Anterior cingulate cortex (tissue), 58 donors: ENCODE data around the gene TXNRD2.

Experiments
- DNase-seq, 58 donors: peaks; one replicate each; lab custom pipeline; 2025; lab: John Stamatoyannopoulos, UW

Gene TXNRD2

DNA sequence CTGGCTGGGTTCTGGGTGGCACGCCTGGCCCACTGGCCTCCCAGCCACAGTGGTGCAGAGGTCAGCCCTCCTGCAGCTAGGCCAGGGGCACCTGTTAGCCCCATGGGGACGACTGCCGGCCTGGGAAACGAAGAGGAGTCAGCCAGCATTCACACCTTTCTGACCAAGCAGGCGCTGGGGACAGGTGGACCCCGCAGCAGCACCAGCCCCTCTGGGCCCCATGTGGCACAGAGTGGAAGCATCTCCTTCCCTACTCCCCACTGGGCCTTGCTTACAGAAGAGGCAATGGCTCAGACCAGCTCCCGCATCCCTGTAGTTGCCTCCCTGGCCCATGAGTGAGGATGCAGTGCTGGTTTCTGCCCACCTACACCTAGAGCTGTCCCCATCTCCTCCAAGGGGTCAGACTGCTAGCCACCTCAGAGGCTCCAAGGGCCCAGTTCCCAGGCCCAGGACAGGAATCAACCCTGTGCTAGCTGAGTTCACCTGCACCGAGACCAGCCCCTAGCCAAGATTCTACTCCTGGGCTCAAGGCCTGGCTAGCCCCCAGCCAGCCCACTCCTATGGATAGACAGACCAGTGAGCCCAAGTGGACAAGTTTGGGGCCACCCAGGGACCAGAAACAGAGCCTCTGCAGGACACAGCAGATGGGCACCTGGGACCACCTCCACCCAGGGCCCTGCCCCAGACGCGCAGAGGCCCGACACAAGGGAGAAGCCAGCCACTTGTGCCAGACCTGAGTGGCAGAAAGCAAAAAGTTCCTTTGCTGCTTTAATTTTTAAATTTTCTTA lies 27.7 kb upstream of the TXNRD2 start:
- no peak for DNase-seq

DNA sequence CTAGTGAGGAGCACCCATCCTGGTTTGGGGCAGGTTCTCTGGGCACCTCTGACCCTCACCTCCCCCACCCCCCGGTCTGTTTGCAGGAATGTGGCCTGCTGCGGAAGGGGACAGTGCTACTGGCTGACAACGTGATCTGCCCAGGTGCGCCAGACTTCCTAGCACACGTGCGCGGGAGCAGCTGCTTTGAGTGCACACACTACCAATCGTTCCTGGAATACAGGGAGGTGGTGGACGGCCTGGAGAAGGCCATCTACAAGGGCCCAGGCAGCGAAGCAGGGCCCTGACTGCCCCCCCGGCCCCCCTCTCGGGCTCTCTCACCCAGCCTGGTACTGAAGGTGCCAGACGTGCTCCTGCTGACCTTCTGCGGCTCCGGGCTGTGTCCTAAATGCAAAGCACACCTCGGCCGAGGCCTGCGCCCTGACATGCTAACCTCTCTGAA lies 26.9 kb upstream of the TXNRD2 start:
- no peak for DNase-seq

DNA sequence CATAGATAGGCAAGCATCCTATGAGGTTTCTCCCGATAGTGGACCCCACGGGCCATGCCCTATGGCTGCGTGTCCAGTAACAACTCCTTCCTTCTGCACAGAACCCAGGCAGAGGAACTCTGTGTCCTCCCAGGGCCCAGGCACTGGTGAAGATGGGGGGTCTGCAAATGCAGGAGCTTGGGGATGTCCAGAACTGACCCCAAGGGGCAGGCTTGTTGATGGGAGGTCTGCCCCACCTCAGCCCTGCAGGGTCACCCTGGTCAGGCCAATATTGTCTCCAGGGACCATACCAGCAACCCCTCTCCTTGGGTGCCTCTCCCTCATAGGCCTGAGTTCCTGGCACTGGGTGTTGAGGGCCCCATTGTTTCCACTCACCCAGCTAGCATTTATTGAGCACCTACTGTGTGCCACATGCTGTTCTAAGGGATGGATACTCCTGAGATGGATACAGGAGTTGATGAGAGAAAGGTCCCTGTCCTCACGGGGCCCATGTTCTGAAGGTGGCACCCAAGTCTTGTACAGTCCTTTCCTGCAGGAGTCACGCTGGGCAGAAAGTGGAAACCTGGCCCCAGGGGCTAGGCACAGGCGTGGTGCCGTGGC lies 26.3 kb upstream of the TXNRD2 start:
- DNase-seq = no peak

DNA sequence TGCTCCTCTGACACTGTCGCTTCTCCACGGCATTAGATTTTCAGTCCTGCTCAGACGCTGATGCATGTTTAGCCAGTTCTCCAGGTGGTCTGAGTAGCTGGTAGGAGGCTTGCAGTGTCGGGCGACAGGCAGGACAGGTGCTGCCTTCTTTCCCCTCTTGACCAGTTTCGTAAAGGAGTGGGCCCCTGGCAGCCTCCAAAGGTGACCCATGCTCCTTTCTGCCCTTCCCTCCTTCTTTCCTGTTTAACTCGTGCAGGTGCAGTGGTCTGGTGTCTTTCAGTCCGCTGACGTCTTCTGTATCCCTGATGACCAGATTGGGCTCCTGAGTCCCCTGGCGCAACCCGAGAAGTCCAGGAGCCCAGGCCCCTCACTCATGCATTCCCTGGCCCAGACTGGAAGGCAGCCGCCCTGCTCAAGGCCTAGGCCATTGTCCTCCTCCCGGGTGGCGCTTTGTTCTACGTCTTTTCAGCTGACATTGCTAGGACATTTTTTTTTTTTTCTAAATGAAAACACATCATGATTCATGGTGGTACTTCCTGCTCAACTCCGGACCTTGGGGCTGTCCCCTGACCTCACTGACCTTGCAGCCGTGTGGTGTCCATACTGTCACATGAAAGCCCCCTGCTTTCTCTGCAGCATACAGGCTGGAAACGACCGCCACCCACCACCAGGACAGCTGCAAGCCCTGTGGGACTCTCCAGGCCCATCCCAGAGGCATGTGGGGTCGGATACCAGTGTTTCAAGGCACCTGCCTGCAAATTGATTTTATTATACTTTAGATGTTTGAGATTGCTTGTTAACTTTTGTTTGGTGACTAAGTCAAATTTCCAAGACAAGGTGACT lies 25.5 kb upstream of the TXNRD2 start:
- DNase-seq = no peak

DNA sequence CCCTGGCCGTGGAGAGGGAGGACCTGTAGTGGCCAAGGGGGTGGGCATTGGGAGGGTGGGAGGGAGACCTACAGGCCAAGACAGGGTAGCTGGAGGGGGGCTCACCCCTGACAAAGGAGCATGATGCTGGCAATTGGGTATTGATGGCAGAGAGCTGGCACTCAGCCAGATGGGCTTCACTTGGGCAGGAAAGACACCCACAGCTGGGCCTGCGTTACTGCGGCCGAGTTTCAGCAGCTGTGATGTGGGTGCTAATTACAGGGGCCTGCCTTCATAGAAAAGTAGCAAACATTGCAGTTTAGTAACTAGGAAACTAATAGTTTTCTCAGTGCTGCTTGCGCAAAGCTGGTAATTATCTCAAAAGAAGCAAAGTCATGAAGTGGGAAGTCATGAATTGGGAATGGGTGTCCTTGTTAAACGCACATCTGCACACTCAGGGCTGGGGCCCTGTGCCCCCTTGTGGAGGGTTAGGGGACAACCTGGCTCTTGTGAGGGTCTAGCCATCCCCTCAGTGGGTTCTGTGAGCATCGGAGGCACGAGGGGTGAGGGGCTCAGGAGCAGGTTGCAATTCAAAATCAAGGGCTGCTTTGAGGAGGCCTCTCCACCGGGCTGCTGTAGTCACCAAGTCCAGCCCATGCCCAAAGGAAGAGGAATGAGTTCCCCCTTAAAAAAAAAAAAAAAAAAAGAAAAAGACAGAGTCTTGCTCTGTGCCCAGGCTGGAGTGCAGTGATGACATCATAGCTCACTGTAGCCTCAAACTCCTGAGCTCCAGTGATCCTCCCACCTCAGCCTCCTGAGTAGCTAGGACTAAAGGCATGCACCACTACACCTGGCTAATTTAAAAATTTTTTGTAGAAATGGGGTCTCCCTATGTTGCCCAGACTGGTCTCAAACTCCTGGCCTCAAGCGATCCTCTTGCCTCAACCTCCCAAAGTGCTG lies 24.4 kb upstream of the TXNRD2 start:
- peak in 21 of 58 donors; percentile 16 to 72 (median 38) for DNase-seq

DNA sequence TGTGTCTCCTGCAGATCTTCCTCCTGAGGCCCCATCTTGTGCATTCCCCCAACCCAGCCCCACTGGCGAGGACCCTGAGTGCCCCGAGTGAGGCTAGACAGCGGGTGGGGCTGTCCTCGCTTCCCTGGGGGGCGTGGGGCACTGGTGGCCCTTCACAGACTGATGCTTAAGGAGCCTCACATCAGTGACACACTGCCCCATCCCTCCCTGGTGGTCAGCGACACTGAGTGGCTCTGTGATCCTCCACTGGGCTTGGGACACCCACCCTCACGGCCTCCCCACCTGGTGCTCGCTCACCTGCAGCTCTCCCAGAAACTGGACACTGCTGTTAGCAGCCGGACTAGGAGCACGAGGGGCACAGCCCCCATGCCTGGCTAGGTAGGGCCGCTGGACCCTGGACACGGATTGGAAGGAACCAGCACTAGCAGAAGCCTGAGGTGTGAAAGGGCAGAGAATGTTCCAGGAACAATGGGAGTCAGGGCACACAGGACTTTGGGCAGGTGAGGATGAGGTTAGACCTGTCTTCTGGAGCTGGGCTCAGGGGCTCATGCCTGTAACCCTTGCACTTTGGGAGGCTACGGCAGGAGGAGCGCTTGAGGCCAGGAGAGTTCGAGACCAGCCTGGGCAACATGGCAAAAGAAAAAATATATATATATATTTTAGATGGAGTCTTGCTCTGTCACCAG lies 23.2 kb upstream of the TXNRD2 start:
- DNase-seq = no peak

DNA sequence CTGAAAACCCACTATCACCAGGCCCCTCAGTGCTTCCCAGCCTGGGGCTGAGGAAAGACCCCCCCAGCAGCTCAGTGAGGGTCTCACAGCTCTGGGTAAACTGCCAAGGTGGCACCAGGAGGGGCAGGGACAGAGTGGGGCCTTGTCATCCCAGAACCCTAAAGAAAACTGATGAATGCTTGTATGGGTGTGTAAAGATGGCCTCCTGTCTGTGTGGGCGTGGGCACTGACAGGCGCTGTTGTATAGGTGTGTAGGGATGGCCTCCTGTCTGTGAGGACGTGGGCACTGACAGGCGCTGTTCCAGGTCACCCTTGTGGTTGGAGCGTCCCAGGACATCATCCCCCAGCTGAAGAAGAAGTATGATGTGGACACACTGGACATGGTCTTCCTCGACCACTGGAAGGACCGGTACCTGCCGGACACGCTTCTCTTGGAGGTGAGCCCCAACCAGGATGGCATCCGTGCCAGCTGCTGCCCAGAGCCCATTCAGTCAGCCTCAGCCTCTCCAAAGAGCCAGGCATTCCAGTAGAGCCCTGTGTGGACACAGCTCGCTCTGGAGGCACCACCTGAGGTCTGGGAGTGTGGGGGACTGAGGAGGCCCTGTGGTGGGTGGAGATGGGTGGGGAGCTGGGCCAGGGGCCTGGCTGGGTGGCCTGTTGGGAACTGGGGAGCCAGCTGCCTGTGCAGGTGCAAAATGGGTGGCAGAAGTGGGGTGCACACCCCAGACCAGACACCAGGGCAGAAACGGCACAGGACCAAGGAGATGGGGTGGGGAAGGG lies 22.4 kb upstream of the TXNRD2 start:
- no peak for DNase-seq

DNA sequence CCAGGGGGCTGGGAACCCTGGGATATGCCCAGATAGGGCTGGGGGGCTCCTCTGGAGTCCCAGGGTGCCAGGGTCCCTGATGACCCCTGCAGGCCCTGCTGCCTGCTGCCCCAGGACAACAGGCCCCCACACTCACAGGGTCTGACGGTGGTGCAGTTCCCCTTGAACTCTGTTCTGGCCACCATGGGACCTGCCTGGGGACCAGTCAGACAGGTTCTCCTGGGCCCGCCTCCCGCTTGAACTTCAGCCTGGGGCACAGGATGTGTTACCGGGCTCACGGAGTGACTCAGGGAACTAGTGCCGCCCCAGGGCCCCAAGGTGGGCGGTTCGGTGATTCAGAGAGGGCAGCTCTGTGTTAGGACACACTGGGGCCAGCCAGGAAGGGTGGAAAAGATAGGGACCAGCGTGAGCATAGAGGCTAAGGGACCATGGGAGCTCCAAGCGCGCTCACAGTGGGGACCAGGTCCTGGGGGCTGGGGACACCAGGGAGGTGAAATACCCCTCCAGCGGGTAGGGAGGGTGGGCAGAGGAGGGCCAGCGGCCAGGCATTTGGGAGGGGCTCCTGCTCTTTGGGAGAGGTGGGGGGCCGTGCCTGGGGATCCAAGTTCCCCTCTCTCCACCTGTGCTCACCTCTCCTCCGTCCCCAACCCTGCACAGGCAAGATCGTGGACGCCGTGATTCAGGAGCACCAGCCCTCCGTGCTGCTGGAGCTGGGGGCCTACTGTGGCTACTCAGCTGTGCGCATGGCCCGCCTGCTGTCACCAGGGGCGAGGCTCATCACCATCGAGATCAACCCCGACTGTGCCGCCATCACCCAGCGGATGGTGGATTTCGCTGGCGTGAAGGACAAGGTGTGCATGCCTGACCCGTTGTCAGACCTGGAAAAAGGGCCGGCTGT lies 21.5 kb upstream of the TXNRD2 start:
- no peak for DNase-seq

DNA sequence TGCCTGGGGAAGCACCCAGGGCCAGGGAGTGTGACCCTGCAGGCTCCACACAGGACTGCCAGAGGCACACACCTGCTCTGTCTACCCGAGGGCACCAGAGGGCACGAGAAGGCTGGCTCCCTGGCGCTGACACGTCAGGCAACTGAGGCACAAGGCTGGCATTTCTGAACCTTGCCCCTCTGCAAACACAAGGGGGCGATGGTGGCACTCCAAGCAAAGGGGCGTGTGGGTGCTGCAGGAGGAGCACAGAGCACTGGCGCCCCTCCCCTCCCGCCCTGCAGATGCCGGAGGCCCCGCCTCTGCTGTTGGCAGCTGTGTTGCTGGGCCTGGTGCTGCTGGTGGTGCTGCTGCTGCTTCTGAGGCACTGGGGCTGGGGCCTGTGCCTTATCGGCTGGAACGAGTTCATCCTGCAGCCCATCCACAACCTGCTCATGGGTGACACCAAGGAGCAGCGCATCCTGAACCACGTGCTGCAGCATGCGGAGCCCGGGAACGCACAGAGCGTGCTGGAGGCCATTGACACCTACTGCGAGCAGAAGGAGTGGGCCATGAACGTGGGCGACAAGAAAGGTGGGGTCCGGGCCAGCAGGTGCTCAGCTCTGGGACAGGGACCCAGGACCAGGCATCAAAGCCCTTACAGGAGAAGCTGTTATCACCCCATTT lies 20.8 kb upstream of the TXNRD2 start:
- peak in 50 of 58 donors; percentile 29 to 86 (median 69) for DNase-seq

DNA sequence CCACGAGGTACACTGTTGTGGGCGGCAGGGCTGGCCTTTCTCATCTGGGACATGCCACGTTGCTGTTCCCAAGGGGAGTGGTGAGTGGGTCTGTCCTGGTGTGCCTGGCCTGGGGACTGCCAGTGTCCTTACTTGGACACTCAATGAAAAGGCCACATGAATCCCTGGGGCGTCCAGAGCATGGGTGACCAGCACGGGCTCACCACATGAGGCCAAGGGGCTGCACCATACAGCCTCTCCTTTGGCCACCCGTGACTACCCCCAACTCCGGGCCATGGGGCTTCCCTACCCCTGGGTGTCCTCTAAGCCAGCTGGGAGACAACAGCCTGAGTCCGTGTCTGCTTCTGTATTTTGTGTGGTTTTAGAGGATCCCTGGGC lies 20.2 kb upstream of the TXNRD2 start:
- no peak for DNase-seq

DNA sequence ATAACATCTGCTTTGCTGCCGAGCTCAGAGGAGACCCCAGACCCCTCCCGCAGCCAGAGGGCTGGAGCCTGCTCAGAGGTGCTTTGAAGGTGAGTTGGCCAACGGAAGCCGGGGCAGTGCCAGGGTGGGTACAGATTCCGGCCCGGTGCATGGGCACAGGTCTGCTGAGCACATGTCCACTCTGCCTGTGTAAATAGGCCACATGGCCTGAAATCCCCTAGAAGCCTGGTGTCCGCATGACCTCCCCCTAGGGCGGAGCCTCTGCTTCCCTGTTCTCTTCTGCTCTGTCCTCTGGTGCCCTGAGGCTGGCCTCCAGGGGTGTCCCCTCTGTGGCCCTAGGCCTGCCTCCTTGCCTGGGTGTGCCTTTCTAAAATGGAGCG lies 19.6 kb upstream of the TXNRD2 start:
- DNase-seq = no peak

DNA sequence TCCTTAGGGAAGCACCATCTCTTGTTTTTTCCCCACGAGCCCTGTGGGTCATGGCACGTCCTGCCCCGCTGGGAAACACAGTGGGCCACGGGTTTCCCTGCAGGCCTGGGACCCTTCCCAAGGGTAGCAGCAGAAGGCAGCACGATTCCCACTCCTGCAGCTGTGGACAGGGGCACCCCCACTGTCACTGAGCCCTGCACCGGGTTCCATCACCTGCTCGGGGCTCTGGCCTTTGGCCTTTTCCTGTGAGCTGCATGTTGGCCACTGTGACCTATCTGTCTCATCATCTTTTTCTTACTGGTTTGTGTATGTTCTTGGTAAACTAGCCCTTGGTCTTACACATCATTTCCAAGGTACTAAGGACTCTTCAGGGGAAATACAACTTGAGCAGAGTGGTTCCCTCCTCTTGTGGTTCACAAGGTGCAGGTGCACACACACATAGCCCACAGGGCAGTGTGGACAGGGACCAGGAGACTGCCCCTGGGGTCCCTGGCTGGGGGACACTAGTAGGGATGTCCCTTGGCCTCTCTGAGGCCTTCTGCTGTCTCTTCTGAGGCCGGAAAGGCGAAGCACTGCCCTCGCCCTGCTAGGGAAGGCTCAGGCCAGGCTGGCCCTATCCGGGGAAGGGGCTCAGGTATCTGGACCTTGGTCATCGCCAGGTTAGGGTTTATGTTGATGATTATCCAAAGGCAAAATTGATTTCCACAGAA lies 19.0 kb upstream of the TXNRD2 start:
- no peak for DNase-seq

DNA sequence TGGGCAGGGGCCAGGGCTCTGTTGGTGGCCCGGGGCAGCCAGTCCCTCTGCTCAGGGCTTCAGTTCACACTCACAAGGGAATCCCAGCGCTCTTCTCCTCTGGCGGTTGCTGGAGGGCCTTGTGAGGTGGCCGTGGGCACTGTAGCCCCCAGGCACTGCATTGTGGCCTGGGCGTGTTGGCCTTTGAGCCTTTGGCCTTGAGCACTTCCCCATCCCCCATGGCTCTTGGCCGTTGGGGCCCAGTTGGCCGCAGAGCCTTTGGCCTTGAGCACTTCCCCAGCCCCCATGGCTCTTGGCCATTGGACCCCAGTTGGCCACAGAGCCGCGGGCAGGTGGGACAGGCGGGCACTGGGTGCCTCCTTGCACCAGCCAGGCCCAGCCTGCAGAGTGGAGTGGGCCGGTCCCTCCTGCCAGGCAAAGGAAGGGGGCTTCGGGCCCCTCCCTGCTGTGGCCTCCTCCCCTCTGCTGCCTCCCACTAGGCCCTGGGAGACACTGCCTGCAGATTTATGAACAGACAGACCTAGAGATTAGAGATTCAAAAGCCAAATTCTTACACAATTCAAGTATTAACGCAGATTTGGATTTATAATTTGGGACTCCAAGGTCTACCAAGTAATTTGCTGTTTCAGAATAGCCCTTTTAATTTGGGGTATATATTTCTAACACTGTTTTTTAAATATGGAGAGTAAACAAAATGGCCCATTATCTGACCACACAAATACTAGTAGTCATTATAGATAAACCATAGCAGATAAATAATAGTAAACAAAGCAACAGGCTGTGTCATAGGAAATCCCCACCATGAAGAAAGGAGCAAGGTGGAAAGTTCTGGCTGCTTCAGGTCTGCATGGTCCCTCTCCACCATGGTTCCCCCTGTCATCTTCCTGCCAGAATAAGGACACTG lies 18.2 kb upstream of the TXNRD2 start:
- DNase-seq = no peak

DNA sequence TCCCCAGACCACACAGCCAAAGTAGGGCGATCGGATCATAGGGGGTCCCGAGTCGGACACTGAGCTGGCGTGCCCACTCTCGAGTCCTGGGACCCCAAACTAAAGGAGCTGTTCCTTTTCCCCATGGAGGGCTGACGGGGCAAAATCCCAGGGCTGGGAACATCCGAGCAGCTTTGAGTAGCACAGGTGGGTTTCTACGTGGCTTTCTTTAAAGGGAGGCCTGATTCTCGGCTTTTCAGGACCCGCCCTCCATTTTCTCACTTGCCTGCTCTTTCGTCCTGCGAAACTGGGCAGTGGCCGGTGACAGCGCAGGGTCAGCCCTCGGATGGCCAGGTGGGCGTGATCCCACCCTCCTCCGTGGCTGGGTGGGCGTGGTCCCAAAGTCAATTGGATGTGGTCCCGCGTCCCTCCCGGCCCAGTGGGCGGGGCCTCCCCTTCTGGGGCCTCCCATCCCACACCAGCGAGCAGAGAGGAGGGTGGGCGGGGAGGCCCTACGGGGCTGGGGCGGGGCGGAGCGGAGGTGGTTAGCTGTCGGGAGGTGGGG lies 17.5 kb upstream of the TXNRD2 start:
- no peak for DNase-seq
